PFSK-1 (cell line): Measurements from ENCODE around the gene APBA2.

Experiments used
- FOXP2 ChIP-seq: optimal IDR thresholded peaks from 2 replicates; pipeline ENCODE3; 2011; ENCODE audit warnings: borderline replicate concordance, control low read depth, inconsistent platforms; ENCODE audit not compliant: insufficient read depth; ENCODE audit errors: extremely low read length, extremely low read depth
- POLR2AphosphoS5 ChIP-seq: IDR thresholded peaks from 2 replicates; pipeline ENCODE4 v1.6.1; 2012; ENCODE audit warnings: low read depth, mild to moderate bottlenecking, control low read depth, low read length, moderate library complexity
- REST ChIP-seq, 2 experiments: IDR thresholded peaks; 2 replicates each; pipeline versions ENCODE4 v1.6.1 to v1.8.0; 2011 to 2012; ENCODE audit warnings: low read depth in 2 of 2, low read length in 2 of 2, control low read depth in 1 of 2, inconsistent platforms in 1 of 2, mild to moderate bottlenecking in 1 of 2, moderate library complexity in 1 of 2; ENCODE audit not compliant: insufficient read depth in 1 of 2
- SIN3A ChIP-seq: IDR thresholded peaks from 2 replicates; pipeline ENCODE4 v1.6.1; 2012; ENCODE audit warnings: mild to moderate bottlenecking, low read length, moderate library complexity, borderline replicate concordance; ENCODE audit not compliant: insufficient read depth
- TAF1 ChIP-seq: IDR thresholded peaks from 2 replicates; pipeline ENCODE4 v1.6.1; 2012; ENCODE audit warnings: low read length, control low read depth, borderline replicate concordance; ENCODE audit not compliant: insufficient read depth

The APBA2 gene

GRCh38 chr15:29107291-29107890 lies 221.6 kb downstream of the APBA2 start:
- TF ChIP-seq TAF1 (no peak), FOXP2 (no peak), POLR2AphosphoS5 (no peak), REST (IDR thresholded peaks at IDR 0.05; ENCODE audit: insufficient read depth in 1 of 2, low read depth in 2 of 2, low read length in 2 of 2) (no peak), SIN3A (no peak)

- TF ChIP-seq TAF1 = no peak
- TF ChIP-seq REST (IDR thresholded peaks at IDR 0.05; ENCODE audit: insufficient read depth in 1 of 2, low read depth in 2 of 2, low read length in 2 of 2) = no peak
- no peak for TF ChIP-seq POLR2AphosphoS5
- TF ChIP-seq SIN3A = no peak
- TF ChIP-seq FOXP2 = no peak
Observed at GRCh38 chr15:29107971-29108645, 222.3 kb downstream of the APBA2 start.

GRCh38 chr15:29109762-29110161 lies 224.0 kb downstream of the APBA2 start:
- TF ChIP-seq POLR2AphosphoS5 (no peak), SIN3A (no peak), REST (IDR thresholded peaks at IDR 0.05; ENCODE audit: insufficient read depth in 1 of 2, low read depth in 2 of 2, low read length in 2 of 2) (no peak), TAF1 (no peak), FOXP2 (no peak)

GRCh38 chr15:29110176-29110575 lies 224.4 kb downstream of the APBA2 start:
- TF ChIP-seq TAF1 (no peak), POLR2AphosphoS5 (no peak), SIN3A (no peak), REST (IDR thresholded peaks at IDR 0.05; ENCODE audit: insufficient read depth in 1 of 2, low read depth in 2 of 2, low read length in 2 of 2) (no peak), FOXP2 (no peak)
